Measurements from ENCODE around the gene DSC1.

- no peak for TF ChIP-seq GATA2 (IDR thresholded peaks at IDR 0.05; ENCODE audit: low read depth, low read length)
- TF ChIP-seq GATA3 (IDR thresholded peaks at IDR 0.05; ENCODE audit: low read depth, low read length), result no peak
Measured at GRCh38 chr18:31093294-31093693, 69.4 kb downstream of the DSC1 start.

Measured in SH-SY5Y (cell line).